GM19238 (cell line): Measurements from ENCODE around the gene ZBTB7C.

Experiments
- DNase-seq: peaks from one replicate; pipeline ENCODE4 v3.0.0; 2011; ENCODE audit warnings: low spot score; ENCODE audit not compliant: insufficient read length

The ZBTB7C gene

DNA sequence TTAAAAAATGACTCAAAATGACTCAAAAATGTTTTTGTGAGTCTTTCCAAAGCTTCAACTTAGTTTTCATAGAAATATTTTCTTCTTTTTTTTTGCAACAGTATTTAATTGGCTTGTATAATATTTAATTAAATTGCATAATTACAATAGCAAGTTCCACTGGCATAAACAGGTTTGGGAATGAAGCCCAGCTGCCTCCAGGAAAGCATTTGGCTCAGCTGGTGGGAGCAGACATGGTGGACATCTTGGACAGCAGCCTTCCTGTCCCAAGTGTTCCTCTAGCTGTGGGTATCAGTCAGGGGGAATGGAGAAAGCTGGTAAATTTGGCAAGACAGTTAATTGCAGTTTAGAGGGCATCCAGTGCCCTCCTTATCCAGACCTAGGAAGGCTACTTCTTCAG lies 213.4 kb downstream of the ZBTB7C start:
- DNase-seq = no peak

DNA sequence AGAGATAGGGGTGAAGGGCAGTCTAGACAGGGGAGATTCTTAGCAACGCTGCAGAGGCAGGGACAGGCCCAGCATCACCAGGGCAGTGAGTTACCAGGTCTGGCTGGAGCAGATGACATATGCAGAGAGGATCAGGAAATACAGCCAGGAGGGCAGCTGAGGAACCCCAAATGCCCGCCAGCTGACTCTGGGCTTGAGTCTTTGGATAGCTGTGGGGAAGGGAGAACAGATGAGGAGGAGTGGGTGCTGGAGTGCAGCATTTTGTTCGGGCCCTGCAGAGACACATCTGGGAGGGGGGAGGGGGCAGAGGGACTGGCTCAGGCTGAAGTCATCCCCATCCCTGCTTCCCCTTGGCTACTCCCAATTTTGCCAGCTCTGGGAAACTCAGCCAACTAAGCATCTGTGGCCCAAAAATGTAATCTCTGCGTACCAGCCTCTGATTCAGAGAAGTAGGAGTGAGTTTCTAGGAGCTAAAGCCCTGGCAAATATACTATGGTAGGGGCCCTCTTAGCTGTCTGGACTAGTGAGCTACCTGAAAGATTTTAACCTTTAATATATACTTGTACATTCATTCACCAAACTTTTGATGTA lies 214.5 kb downstream of the ZBTB7C start:
- no peak for DNase-seq

DNA sequence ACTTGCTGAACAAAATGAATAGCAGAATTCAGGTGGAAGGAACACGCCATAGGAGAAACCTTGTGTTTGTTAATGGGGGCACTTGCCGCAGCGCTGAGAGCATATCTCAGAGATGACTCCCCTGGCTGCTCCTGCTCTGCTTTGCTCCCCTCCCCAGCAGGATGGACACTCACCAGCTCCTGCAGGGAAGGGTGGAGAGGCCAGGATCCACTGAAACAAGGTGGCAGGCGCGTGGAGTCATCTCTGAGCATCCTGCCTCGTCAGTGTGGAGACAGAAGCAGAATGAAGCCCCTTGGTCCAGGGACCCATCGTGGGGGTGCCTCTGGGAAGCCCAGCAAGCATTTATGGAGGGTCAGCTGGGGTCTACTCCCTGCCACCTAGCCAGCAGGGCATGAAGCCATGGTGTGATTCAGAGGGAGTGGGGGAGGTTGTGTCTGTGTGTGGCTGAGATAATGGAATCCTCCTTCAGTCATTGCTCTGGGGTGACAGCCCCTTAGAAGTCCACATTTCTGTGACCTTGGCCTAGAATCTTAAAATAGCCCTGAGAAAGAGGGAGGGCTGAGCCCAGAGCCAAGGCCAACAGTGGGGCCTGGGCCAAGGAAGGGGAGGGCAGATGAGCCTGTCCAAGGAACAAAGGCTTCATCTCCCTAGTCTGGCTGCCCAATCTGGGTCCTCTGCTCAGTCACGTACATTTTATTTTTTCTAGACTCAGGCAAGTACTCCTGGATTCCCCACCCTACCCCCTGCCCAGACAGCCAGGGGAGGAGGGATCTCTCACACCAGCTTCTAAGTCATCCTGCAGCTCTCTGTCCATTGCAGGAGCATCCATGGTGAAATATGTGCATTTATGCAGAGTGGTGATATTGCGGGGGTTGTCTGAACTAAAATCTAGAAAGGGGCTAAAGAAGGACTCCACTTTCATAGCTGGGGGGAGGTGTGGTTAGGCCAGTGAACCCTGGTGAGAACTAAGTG lies 215.4 kb downstream of the ZBTB7C start:
- no peak for DNase-seq

DNA sequence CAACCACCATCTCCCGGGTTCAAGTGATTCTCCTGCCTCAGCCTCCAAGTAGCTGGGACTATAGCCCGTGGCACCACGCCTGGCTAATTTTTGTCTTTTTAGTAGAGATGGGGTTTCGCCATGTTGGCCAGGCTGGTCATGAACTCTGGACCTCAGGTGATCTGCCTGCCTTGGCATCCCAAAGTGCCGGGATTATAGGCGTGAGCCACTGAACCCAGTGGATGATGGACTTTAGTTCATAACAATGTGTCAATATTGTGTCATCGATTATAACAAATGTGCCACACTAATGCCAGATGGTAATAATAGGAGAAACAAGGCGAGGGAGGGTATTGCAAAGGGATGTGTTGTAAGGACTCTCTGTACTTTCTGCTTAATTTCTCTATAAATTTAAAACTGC lies 216.6 kb downstream of the ZBTB7C start:
- no peak for DNase-seq

DNA sequence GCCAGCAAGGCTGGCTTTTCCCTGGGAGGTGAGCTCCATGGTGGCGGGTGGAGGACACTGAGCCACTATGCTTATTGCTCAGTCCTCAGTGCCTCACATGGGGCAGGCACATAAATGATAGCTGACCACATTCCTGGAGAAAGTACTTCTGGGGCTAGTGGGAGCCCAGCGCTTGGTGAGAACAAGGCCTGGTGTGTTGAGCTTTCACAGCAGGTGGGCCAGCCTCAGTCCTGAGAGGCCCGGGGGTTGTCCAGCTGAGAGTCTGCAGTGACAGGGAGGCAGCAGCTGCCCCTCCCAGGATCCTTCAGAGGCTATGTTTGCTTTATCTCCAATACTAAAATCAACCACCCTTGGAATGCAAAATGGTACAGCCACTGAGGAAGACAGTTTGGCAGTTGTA lies 217.7 kb downstream of the ZBTB7C start:
- no peak for DNase-seq

DNA sequence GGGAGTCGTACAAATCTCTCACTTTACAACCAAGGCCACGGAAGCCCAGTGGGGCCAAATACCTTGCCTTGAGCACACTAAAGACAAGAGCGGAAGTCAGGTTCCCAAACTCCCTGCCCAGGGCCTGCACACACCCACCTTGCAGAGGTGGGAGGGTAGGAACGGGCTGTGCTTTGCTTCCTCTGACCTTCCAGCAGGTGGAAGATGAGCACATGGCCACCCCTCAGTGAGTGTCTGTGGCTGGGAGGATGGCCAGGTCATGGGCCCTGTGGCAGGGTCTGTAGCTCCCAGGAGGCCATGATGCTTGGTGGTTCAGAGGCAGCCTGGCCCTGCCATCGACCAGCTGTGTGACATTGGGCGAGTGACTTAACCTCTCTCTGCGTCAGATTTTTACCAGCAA lies 218.2 kb downstream of the ZBTB7C start:
- DNase-seq = no peak

DNA sequence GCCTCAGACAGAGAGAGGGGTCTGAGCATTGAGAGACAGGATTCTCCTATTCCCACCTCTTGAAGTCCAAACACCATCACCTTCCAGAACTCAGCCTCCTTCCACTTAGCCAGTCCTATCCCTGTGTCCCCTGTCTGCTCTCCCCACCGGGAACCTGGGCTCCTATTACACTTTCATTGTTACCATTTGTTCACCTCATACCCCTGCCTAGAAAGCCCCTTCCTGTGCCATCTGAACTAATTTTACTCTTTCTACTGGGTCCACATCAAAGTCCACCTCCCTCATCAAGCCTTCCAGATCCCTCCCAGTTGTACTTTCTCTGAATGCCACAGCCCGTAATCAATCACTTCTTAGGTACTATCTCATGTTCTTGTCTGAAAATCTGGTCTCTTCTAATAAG lies 220.6 kb downstream of the ZBTB7C start:
- DNase-seq = no peak

DNA sequence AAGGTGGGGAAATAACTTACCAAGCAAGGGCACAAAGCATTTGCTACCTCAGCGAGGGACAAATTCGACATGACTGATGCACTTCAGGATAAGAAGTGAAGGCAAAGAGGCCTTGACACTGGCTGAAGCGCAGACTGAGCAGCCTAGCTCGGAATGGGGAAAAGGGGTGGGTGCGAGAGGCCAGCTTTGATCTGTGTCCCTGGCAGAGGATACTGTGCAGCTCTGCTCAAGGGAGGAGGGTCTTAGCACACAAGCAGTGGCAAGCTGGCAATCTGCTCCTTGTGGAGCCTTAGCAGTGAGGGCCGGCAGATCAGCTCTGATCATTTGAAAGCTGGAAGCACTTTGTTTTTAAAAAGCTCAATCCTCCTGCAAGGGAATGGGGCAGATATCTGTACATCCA lies 222.3 kb downstream of the ZBTB7C start:
- DNase-seq = no peak

DNA sequence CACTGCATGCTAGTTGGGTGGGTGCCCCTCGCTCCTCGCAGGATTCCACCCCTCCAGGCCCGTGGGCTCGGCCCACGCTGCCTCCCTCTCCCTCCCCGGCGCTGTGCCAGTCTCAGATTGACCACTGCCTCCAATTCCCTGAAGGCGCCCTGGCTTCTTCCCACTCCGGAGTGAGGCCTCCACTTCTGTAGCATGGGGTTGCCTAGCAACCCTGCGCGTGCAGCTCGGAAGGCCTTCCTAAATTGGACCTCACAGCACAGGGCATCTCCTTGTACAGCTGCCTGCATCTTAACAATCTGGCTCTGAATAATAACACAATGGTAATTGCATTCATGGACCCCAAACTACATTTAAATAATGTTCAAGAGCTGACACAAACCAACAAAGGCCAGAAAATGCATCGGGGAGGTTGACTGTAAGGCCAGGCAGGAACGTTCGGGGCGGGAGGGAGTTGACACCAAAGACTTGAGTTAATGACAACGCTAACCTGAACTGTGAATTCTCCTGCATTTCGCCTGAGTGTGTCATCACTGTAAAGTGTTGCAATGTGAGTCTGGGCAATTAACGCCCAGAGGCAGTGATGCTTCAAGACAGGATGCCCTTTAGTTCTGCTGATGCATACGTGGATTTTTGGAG lies 222.9 kb downstream of the ZBTB7C start:
- no peak for DNase-seq

DNA sequence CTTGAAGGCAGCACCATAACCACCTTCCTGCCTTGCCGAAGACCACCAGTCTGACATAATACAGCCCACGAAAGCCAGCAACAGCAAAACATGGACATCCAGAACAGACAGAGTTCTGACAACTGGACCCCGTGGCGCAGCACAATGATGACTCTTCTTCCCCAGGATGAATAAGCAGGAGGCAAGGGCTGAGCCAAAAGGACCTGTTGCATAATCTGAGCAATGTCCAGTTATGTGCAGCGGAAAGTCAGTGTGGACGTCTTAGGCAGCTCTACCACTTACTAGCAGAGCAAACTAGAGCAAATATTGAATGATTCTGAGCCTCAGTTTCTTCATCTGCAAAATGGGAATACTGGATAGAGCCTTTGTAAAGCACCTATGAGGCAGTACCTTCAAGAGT lies 225.1 kb downstream of the ZBTB7C start:
- no peak for DNase-seq

DNA sequence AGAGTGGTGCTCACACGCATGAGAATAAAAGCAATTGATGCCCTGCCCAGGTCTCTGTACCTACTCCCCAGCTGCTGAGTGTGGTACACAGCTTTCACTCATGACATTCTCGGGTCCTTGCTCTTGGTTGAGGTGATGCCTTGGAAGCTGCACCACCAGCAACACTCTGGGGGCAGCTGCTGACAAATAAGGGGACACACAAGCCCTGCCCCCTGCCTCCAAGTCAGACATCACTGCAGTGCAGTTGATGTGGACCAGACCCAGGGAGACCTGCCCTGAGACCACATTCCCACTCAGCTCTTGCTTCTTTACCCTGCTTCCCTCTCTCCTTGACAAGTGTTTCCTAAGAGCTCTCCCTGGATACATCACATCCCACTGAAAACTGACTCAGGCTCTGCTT lies 225.6 kb downstream of the ZBTB7C start:
- DNase-seq = no peak

DNA sequence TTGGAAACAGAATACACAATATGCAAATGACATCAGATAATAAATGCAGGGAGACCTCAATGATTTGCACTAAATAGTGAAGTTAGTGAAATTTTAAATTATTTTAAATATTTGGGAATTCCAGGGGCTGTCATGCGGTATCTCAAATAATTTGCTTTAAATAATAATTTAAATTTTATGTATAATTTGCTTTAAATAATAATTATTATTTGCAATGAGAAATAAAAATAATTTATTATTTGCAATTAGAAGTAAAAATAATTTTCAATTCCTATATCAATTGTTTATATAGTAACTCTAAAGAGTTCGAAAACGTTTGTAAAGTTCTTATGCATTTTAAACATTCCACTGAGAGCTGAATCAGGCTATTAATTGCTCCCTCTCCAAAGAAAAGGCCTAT lies 226.4 kb downstream of the ZBTB7C start:
- DNase-seq = no peak

DNA sequence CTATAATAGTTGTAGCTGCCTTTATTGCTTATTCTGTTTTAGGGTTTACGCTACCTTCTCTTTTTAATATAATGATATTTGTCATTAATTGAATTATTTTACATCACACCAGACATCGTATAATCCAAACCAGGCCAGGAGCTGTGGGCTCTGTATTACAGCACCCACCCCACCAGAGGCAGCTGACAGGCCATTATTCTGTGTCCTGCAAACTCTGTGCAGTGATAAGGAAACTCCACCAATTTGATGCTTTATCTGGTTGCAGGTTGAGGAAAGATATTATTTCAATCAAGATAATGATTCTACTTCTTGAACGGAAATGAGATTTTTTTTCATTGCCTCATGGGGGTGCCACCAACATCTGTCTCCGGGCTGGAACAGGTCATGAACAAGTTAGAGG lies 227.3 kb downstream of the ZBTB7C start:
- DNase-seq = no peak

DNA sequence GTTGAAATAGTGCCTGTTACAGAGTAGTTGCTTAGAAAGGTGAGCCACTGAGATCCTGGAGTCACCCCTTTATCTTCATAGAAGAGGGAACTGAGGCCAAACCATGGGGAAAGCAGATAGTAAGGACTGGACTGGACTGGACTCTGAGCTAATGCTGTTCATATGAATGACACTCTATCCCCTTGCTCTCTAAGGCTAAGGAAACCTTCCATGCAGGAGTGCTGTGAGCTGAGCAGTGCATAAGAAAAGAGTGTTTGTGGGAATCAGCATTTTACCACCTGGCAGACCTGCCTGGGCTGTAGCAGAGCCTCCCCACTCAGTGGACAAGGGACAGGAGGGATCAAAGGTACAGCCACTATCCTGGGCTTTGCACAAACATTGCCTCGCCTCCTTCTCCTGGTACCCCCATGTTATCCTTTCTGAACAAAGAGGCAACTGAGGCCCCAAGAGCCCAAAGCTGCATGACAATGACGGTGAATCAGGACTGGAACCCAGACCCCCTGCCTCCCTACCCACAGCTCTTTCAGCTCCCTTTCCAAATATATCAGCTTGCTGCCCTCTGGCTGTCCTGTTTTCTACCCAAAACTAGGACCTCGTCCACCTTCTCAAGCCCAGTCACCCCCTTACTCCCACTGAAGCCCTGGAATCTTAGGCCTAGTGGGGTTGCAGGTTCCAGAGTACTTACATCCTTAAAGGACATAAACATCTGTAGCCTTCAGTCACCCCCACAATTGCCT lies 227.9 kb downstream of the ZBTB7C start:
- DNase-seq = no peak

DNA sequence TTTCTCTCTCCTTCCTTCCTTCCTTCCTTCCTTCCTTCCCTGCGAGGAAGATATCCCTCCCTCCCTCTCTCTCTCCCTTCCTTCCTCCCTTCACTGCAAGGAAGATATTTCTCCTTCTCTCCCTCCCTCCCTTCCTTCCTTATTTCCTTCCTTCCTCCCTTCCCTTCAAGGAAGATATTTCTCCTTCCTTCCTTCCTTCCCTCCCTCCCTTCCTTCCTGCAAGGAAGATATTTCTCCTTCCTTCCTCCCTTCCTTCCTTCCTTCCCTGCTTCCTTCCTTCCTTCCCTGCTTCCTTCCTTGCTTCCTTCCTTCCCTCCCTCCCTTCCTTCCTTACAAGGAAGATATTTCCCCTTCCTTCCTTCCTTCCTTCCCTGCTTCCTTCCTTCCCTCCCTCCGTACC lies 229.5 kb downstream of the ZBTB7C start:
- DNase-seq = no peak

DNA sequence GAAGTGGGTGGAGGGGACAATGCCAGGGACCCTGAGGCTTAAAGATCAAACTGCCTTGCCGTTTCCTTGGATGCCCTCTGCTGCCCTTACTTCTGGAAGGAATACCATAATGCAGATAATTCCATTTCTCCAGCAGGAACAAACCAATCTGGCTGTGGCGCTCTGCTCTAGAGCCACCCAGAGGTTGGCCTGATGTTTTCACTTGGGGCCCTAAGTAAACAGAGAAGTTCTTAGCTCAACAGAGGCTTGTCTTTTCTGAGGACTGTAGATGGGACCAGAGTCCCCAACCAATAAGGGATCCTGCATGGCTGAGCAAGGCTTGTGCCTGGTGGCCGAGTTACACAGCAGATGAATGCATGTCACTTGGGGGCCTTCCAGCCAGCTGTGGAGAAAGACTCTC lies 230.2 kb downstream of the ZBTB7C start:
- no peak for DNase-seq

DNA sequence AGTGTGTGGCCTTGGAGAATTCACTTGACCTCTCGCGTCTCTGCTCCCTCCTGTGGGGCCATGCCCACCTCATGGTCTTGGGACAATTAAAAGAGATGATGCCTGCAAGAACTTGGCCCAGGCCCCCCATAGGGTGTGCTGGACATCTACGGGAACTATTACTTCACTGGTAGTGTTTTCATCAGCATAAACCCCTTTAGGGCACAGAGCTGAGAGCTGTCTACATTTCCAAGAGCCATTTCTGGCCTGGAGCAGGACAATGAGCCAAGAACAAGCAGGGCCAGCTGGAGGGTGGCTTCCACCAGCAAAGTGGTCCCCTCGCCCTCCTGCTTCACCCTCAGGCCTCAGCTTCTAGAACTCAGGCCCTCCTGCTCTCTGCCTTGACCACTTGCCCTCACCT lies 232.3 kb downstream of the ZBTB7C start:
- no peak for DNase-seq

DNA sequence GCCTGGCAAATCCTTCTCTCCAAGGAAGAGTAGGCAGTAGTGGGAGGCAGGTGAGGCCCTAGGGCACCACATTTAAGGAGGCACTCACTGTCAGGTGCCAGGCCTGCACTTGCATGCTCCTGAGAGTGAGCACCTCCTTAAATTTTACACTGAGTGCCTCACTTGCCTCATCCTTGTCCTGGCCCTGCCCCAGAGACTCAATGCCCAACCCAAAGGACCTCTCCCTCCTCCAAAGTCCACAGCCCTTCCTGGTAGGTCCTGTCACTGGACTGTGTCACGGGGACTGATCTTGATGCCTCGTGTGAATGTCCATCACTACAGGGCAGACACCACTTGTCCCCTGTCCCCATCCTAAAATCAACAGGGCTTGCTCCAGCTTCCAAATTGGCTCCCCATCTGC lies 235.6 kb downstream of the ZBTB7C start:
- no peak for DNase-seq

DNA sequence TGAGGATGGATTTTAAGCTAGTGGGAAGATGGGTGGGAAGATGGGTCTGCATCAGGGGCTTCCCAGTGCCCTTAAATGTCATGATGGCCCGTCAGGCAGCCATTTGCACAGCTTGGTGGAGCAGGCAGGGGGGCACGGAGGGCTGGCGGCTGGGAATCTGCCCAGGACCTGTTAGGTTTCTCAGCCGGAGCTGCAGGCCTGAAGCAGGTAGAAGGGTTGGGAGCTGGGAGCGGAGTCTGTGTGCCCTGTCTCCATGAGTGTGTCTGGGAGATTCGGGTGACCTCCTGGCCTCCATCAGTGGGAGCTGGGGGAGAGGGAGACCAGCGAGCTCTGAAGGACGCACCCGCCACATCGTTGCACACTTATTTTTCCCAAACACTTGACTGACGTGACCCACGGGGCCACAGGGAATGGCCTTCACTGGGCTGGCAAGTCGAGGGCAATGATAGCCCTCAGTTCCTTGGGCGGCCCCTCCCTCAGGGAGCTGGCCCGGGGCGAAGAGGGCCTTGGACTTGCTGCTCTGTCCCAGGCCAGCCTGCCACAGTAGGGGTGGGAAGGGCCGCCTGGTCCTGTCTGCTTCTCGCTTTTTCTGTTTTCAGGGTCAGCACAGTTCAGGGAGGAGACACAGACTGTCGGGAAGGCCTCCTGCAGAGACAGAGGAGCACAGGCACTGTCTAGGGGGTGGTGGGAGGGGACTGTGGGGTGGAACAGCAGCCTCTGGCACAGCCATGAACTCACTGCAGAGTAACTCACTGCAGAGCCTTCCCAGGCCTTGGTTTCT lies 236.8 kb downstream of the ZBTB7C start:
- no peak for DNase-seq

DNA sequence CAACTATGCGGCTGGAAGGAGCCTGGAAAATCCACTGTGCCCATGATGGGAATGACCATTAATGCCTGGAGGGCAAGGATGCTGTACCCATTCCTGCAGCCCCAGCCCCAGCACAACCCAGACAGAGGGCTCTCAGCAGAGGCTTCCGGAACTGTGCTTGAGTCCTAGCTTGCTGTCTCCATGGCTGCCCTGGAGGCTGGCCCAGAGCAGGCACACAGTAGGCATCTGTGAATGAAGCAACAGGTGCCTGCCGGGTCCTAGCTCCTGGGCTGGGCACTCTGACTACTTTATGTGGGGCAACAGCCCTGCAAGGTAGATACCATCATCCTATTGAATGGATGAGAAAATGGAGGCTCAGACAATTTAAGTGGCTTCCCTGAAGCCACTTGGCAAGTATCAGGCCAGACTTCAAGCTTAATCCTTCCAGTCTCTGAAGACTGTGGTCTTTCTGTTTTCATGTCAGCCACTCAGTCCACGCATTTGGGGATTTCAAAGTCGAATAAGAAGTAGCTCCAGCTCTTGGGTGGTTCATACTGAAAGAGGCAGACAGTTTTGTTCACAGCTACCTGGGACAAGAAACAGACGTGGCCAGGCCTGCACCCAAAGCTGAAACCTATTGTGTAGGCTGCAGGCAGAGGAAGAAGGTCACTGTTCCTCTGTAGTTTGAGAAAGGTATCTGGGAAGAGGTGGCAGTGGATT lies 237.5 kb downstream of the ZBTB7C start:
- DNase-seq = no peak
